COLO668 (cell line): Measurements from ENCODE around the gene VKORC1.
"Not testable (repeated sequence)": the region's sequence is repeated elsewhere in the genome, so short reads cannot be mapped to it uniquely, and the experiment has no call there.

Source experiments
- DNase-seq: peaks from one replicate; lab custom pipeline; 2025; ENCODE audit not compliant: unreplicated experiment; lab: John Stamatoyannopoulos, UW

VKORC1 gene

DNA sequence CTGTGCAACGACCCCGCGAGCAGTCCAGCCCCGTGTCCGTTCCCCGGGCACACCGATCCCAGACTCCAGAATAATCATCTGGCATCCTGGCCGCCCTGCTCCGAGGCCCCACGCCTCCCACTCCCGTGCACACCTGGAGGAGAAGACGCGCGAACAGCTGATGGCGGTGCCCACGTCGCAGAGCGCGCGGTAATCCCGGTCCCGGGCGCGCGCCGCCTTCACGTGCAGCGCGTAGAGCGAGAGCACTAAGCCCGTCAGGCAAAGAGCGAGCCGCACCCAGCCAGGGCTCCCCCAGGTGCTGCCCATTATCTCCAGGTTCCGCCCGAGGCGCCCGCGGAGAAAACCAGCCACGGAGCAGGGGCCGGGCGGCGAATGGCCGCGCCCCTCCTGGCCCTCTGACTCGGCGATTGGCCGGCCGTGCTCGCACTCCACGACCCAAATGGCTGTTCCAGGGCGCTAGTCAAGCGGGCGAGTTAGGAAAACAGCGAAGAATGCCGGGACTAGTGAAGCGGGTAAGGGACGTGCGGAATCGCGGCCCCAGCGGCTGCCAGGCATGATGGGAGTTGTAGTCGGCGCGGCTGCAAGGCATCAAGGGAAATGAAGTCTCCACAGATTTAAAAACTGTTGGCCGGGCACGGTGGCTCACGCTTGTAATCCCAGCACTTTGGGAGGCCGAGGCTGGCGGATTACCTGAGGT lies at the start of gene VKORC1:
TSS of gene VKORC1 (minus strand) at position 374 of the 697 bp plus-strand sequence. CDS start at position 306, 68 bp downstream.
- DNase-seq = peak; percentile 96

GRCh38 chr16:31143694-31144148 lies 49.1 kb upstream of the VKORC1 start:
- no peak for DNase-seq

- no peak for DNase-seq
These were observed 48.6 kb upstream of the VKORC1 start for GRCh38 chr16:31143011-31143693.

- DNase-seq = peak; percentile 99
These were observed 47.8 kb upstream of the VKORC1 start for GRCh38 chr16:31142109-31143010.

DNA sequence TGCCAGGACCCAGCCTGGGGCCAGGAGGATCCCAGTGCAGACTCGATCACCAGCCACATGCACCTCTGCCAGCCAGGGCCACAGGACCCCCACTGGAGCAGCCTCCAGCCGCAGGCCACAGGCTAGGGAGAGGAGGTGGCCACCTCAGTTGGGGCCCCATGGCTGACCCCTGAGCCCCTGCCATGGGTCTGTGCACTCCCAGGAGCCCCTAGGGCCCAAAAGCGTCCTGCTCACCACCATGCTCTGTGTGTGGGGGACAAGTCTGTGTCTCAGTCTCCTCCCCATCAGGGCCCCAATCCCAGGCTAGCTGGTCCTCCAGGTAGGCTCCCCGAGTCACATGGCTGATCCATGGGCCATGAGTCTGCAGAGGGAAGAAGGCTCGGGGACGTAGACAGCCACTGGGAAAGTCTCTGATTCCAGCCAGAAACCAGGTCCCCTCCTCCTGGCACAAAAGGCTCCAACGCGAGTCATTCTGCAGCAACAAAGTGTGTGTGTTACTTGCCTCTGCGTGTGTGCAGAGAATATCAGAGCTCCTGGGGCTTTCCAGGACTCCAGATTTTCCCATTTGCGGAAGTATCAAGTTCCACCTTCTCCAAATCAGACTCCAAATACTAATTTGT lies 47.0 kb upstream of the VKORC1 start:
- DNase-seq = peak; percentile 27

GRCh38 chr16:31141071-31141469 lies 46.5 kb upstream of the VKORC1 start:
- DNase-seq = not testable (repeated sequence)

DNA sequence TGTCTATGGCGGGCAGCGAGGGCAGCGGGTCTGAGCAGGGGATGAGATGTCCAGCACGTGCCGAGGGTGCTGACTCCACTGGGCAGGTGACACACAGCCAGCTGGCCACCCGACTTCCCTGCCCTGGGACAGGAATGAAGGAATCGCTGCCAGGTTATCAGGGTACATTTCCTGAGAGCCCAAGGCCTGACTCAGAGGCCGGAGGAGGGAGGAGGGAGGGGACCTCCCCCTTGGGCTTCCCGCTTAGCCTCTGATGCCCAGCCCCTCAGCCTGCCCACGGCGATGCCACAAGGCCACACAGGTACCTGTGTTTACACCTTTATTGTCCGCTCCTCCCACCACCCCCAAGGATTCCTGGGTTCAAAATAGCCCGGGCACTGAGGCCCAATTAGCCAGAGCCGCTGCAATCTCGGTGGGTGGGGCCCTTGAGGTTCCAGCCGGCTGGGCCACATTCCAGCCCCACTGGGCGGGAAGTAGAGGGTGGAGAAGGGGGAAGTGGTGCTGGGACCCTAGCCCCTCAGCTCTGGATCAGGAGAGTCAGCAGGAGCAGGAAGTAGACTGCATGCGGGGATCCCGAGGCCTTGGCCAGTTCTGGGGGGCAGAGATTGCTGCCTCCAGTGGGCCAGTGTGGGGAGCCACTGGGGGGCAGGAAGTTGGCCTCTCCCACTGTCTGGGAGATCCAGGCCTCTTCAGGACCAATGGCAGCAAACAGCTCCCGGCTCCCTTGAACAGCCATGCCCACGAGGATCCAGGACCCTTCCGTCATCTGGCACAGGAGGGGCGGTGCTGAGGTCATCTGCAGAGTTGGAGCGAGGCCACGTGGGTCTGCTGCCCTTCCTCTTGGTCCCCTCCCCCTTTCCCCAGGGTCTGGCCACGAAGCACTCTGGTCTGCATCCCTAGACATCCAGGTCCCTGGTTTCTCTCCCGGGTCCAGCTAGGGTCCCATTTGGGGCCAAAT lies 44.3 kb upstream of the VKORC1 start:
- no peak for DNase-seq

DNA sequence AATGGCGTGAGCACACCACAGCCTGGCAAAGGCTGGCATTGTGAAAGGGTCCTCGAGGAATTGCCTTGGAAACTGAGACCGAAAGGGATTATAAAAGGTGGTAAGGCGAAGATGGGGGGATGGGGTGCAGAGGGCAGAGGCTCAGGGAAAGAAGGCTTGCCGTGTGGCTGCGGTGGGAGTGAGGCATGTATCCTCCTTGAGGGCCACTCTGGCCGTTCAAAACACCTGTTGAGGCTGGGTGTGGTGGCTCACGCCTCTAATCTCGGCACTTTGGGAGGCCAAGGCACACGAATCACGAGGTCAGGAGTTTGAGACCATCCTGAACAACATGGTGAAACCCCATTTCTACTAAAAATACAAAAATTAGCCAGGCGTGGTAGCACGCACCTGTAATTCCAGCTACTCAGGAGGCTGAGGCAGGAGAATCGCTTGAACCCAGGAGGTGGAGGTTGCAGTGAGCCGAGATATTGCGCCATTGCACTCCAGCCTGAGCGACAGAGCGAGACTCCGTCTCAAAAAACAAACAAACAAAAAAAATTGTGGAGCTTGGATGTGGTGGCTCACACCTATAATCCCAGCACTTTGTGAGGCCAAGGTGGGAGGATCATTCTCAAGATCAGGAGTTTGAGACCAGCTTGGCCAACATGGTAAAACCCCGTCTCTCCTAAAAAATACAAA lies 42.4 kb upstream of the VKORC1 start:
- DNase-seq = not testable (repeated sequence)

DNA sequence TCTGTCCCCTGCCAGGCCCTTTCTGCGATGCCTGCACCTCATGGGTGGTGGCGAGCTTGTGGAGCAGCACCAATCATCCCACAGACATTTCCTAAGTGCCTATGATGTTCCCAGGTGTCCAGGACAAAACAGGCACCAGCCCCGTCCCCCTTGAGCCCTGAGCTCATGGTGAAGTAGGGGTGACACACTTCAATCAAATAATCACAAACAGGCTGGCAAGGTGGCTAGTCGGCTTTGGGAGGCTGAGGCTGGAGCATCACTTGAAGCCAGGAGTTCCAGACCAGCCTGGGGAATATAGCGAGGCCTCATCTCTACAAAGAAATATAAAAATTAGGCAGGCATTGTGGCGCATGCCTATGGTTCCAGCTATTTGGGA lies 41.7 kb upstream of the VKORC1 start:
- DNase-seq = no peak

- peak; percentile 59 for DNase-seq
These were observed 41.1 kb upstream of the VKORC1 start, which contains the start of gene PRSS8 for GRCh38 chr16:31135535-31136286. PRSS8 (minus strand) TSS chr16:31135727; CDS start chr16:31135498, 229 bp downstream.

DNA sequence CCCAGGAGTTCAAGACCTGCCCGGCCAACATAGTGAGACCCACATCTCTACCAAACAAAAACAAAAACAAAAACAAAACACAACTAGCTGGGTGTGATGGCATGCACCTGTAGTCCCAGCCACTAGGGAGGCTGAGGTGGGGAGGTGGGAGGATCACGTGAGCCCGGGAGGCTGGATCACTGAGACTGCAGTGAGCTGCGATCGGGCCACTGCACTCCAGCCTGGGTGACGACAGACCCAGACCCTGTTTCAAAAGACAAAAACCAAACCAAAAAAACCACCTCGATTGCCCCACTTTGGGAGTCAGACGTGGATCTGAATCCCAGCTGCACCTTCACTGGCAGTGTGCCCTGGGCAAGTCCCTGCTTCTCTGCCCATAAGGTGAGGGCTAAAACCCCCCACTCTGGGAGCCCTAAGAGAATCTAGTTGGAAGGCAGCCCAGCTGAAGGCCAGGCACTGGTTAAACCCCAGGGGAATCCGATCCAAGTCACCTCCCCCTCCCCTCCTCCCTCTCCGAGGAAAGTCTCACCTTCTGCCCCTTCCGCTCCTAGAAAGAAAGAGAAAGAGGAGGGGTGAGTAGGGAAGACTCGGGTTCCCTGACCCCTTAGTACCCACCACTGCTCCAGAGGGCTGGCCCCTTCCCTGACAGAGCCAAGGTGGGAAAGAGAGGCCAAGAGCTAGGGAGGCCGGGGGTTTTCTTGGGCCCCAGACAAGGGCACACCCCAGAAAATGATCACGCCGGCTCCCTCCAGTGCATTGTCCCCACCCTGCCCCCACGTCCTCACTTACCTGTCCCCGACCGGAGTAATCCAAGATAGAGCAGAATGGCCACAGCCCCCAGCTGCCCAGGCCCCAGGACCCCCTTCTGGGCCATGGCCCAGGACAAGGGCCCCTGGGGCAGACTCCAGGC lies 40.3 kb upstream of the VKORC1 start:
- peak; percentile 15 for DNase-seq

- no peak for DNase-seq
These were observed 39.5 kb upstream of the VKORC1 start for GRCh38 chr16:31134091-31134571.

DNA sequence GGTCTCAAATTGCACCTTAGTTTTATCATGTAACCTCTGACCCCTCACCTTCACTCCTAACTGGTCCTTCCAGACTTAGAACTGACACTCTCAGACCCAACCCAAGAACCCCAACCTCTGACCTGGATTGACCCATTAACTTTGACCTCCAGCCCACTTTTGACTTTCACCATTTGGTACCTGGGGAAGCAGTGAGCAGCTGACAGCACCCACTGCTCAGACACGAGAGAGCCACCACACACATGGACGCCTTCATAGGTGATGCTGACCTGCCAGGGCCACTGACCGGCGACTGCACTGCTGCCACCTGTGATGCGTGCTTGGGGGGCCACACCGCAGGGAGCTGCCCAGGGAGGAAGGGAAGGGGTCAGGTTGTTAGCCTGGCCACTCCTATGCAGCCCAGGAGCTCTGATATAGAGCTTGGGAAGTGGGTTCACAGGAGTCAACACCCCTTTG lies 38.5 kb upstream of the VKORC1 start:
- no peak for DNase-seq

GRCh38 chr16:31132303-31132979 lies 37.8 kb upstream of the VKORC1 start:
- no peak for DNase-seq

DNA sequence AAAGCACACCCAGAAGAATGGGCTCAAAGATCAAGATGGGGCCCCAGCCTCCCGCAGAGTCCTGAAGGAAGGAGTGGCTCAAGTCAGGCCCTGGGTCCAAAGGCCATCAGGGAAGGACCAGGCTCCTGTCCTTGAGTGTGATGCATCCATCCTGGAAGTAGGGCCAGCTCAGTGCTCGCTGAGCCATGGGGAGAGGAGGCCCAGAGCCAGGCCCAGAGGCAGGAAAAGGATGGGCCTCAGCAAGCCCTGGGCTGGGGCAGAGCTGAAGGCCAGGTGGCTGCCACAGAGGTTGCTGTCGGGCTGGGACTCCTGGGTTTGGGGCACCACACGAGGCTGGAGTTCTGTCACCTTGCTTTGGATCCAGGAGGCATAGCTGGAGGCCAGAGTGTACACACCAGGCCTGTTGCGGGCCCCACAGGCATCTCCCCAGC lies 37.3 kb upstream of the VKORC1 start:
- DNase-seq = no peak

GRCh38 chr16:31131416-31131815 lies 36.8 kb upstream of the VKORC1 start:
- no peak for DNase-seq

GRCh38 chr16:31130899-31131298 lies 36.3 kb upstream of the VKORC1 start:
- peak; percentile 64 for DNase-seq
